KMS-11 (cell line): ENCODE measurements around the gene RPTOR.

ENCODE experiments used
- H2AFZ ChIP-seq: fragments of 200-600 bp; sonication (generic); 2 replicates; pipeline ENCODE4 v1.6.1; 2016; ENCODE audit warnings: antibody characterized with exemption, mixed run types, low read depth
- H3K27ac ChIP-seq: fragments of 200-600 bp; sonication (generic); 2 replicates; pipeline ENCODE4 v1.6.1; 2016; ENCODE audit warnings: mild to moderate bottlenecking, mixed run types
- H3K27me3 ChIP-seq: fragments of 200-600 bp; sonication (generic); 2 replicates; pipeline ENCODE4 v1.6.1; 2017; ENCODE audit warnings: mild to moderate bottlenecking, low read depth, mixed run types, moderate library complexity; ENCODE audit not compliant: insufficient read depth
- H3K36me3 ChIP-seq: fragments of 200-600 bp; sonication (generic); 2 replicates; pipeline ENCODE4 v1.6.1; 2017; ENCODE audit warnings: mild to moderate bottlenecking, mixed run types; ENCODE audit not compliant: insufficient read depth
- H3K4me1 ChIP-seq: fragments of 200-600 bp; sonication (generic); 2 replicates; pipeline ENCODE4 v1.6.1; 2016; ENCODE audit warnings: mild to moderate bottlenecking, low read depth, mixed run types; ENCODE audit not compliant: poor library complexity, severe bottlenecking
- H3K4me2 ChIP-seq: fragments of 200-600 bp; sonication (generic); 2 replicates; pipeline ENCODE4 v1.7.0; 2016; ENCODE audit warnings: mild to moderate bottlenecking, mixed run types
- H3K4me3 ChIP-seq: fragments of 200-600 bp; sonication (generic); IDR thresholded peaks from 2 replicates; pipeline ENCODE4 v1.6.1; 2017; ENCODE audit warnings: low read depth, low read length, mixed read lengths; ENCODE audit not compliant: insufficient read depth
- H3K79me2 ChIP-seq: fragments of 200-600 bp; sonication (generic); 2 replicates; pipeline ENCODE4 v1.6.1; 2016; ENCODE audit warnings: low read depth, mixed run types; ENCODE audit not compliant: insufficient read depth
- H3K9ac ChIP-seq: fragments of 200-600 bp; sonication (generic); 2 replicates; pipeline ENCODE4 v1.6.1; 2016; ENCODE audit warnings: mild to moderate bottlenecking, mixed run types
- H4K20me1 ChIP-seq: fragments of 200-600 bp; sonication (generic); 2 replicates; pipeline ENCODE4 v1.6.1; 2016; ENCODE audit warnings: mild to moderate bottlenecking, mixed run types; ENCODE audit not compliant: insufficient read depth
- CTCF ChIP-seq: fragments of 200-600 bp; sonication (generic); conservative IDR thresholded peaks from 2 replicates; pipeline ENCODE4 v1.6.1; 2017; ENCODE audit warnings: low read depth, mild to moderate bottlenecking, antibody characterized with exemption, low read length, moderate library complexity, mixed read lengths

RPTOR gene

GRCh38 chr17:80940171-80941123 lies 395.8 kb downstream of the RPTOR start:
- H3K36me3 ChIP-seq: no peaks in the 10 kb centered on the region
- H3K4me3 ChIP-seq: no peak overlapping the region
- no peaks in the 10 kb centered on the region for H3K4me1 ChIP-seq
- TF ChIP-seq CTCF: no peak
- H3K27me3 ChIP-seq: no peaks in the 10 kb centered on the region
- no peak overlapping the region for H3K9ac ChIP-seq
- H2AFZ ChIP-seq: no peak overlapping the region
- H4K20me1 ChIP-seq: no peaks in the 10 kb centered on the region
- H3K4me2 ChIP-seq: no peak overlapping the region
- no peak overlapping the region for H3K27ac ChIP-seq
- H3K79me2 ChIP-seq: no peaks in the 10 kb centered on the region

- H3K9ac ChIP-seq: no peak overlapping the region
Observed at GRCh38 chr17:80941171-80941570, 396.5 kb downstream of the RPTOR start.

GRCh38 chr17:80941743-80942422 lies 397.2 kb downstream of the RPTOR start:
- Histone ChIP-seq H2AFZ (no peak overlapping the region), H3K27ac (no peak overlapping the region), H4K20me1 (no peaks in the 10 kb centered on the region), H3K4me2 (no peak overlapping the region), H3K4me3 (no peak overlapping the region), H3K36me3 (no peaks in the 10 kb centered on the region), H3K27me3 (no peaks in the 10 kb centered on the region), H3K4me1 (peaks cover 4% of the 10 kb centered on the region), H3K9ac (no peak overlapping the region), H3K79me2 (no peaks in the 10 kb centered on the region)
- no peak for TF ChIP-seq CTCF

More at GRCh38 chr17:80941171-80941570, 396.5 kb downstream of the RPTOR start:
- no peaks in the 10 kb centered on the region for H3K4me1 ChIP-seq
- H3K4me2 ChIP-seq: no peak overlapping the region
- no peak overlapping the region for H3K4me3 ChIP-seq
- no peaks in the 10 kb centered on the region for H3K36me3 ChIP-seq
- no peak overlapping the region for H3K27ac ChIP-seq
- H4K20me1 ChIP-seq: no peaks in the 10 kb centered on the region
- no peak for TF ChIP-seq CTCF
- H3K27me3 ChIP-seq: no peaks in the 10 kb centered on the region
- no peaks in the 10 kb centered on the region for H3K79me2 ChIP-seq
- H2AFZ ChIP-seq: no peak overlapping the region

- Histone ChIP-seq H3K27me3 (no peaks in the 10 kb centered on the region), H3K27ac (no peak overlapping the region), H3K36me3 (no peaks in the 10 kb centered on the region), H3K79me2 (no peaks in the 10 kb centered on the region), H3K4me1 (peaks cover 7% of the 10 kb centered on the region), H2AFZ (no peak overlapping the region), H3K9ac (no peak overlapping the region), H3K4me3 (no peak overlapping the region), H3K4me2 (no peak overlapping the region), H4K20me1 (no peaks in the 10 kb centered on the region)
- no peak for TF ChIP-seq CTCF
Observed at GRCh38 chr17:80942423-80943345, 398.0 kb downstream of the RPTOR start.
